Ovary (tissue), 9 donors: ENCODE data around the gene TNNT3. TPM values are rescaled to one million over a fixed set of nuclear protein-coding genes. Genes with fewer than 3 reads are reported as not detected.
A peak's percentile ranks its signal among the peaks of the same experiment; 100 is the strongest.

Experiments used
- DNase-seq, 5 donors: peaks; one replicate each; pipeline ENCODE4 v3.0.0-alpha.2; 2019 to 2020
- H3K27ac ChIP-seq, 2 donors: fragments of 200-600 bp; one replicate each; pipeline versions ENCODE4 v1.5.1 to v1.8.0; 2019 to 2022
- H3K27me3 ChIP-seq: fragments of 200-600 bp; one replicate; pipeline ENCODE4 v1.8.0; 2022
- H3K36me3 ChIP-seq: fragments of 200-600 bp; sonication (generic); one replicate; pipeline ENCODE4 v1.5.1; 2019
- H3K4me1 ChIP-seq: one replicate; pipeline ENCODE4 v1.8.1; 2013; ENCODE audit warnings: mild to moderate bottlenecking, moderate library complexity; ENCODE audit not compliant: insufficient read depth
- H3K4me3 ChIP-seq: fragments of 200-600 bp; sonication (generic); one replicate; pipeline ENCODE4 v1.5.1; 2017
- H3K9me3 ChIP-seq, 2 donors: fragments of 200-600 bp in 1 of 2; sonication (generic) in 1 of 2; one replicate each; pipeline versions ENCODE4 v1.5.1 to v1.8.1; 2013 to 2019; ENCODE audit warnings: mild to moderate bottlenecking in 1 of 2, moderate library complexity in 1 of 2
- CTCF ChIP-seq, 3 donors: fragments of 450-650 bp in 2 of 3; fragments of 200-600 bp in 1 of 3; IDR thresholded peaks; one replicate each; pipeline versions ENCODE4 v1.5.1 to v1.8.0; 2016 to 2022; ENCODE audit warnings: antibody characterized with exemption in 3 of 3, mild to moderate bottlenecking in 1 of 3
- EP300 ChIP-seq: sonication (generic); formaldehyde crosslinking; IDR thresholded peaks from one replicate; pipeline ENCODE4 v1.6.1; 2017; ENCODE audit warnings: antibody characterized with exemption
- POLR2A ChIP-seq: fragments of 450-650 bp; IDR thresholded peaks from one replicate; pipeline ENCODE4 v1.6.1; 2017; ENCODE audit warnings: antibody characterized with exemption, mild to moderate bottlenecking, moderate library complexity
- WGBS, 3 donors: extraction: QIAGEN DNeasy Blood & Tissue Kit in 1 of 3; methylation state at CpG; one replicate each; pipeline versions ENCODE4 v1.1.5 to v1.1.7; 2013 to 2017; 5-methylcytosine and 5-hydroxymethylcytosine counted together
- intact Hi-C, 4 donors: fragments of 100-400 bp; cut with DNase I; formaldehyde crosslinking; loops; one replicate each; pipeline versions ENCODE4 v1.11.0 to v1.15.1; 2022 to 2023
- polyA plus RNA-seq, 2 donors: library from polyadenylated mRNA; stranded (reverse); fragments of 200-250 nt in 1 of 2; fragments of 350-450 nt in 1 of 2; fragmentation: Illumina TruSeq in 1 of 2; extraction: RNeasy Lipid Tissue Mini Kit (QIAGEN cat#74804) in 1 of 2; gene quantifications; one replicate each; pipeline ENCODE4 v1.2.3, GENCODE V29; 2013 to 2014
- total RNA-seq, 7 donors: library from RNA; depleted of rRNA in 2 of 7; stranded (reverse); fragments of >200 nt in 2 of 7; fragmentation: NEBNext Ultra II Directional in 3 of 7; extraction: Animal tissue kit (Norgen Biotek cat#: 25700) in 3 of 7; gene quantifications; one replicate each; pipeline versions ENCODE4 v1.1.0 to v1.2.4, GENCODE V29; 2016 to 2023
- donor health status: DM: no; HTN: no; CAD: no; lungs with moderate emphysema.
- donor health status: DM: no; HTN: no; CAD: no.
- donor health status: Bipolar disorder and iron deficiency.
- donor health status: DM: yes; HTN: yes; CAD: no.
- donor health status: DM: no; HTN: no; CAD: no.
- donor health status: DM: yes; HTN: yes; CAD: no.

Gene TNNT3
- total and polyA plus RNA-seq, 9 donors = 0.22 to 9.0 (median 2.0) TPM; not detected in 3

GRCh38 chr11:1975185-1975584 lies 55.7 kb downstream of the TNNT3 start:
- WGBS, 3 donors = no CpG with 5 or more reads among the region's 13 CpGs
- H3K9me3 ChIP-seq = no peaks in the 10 kb centered on the region
- H3K27ac ChIP-seq = no peak overlapping the region
- H3K36me3 ChIP-seq = no peaks in the 10 kb centered on the region
- no peak for TF ChIP-seq EP300
- no peak for TF ChIP-seq POLR2A
- no peak for TF ChIP-seq CTCF (IDR thresholded peaks at IDR 0.05)
- intact Hi-C loops = no loop called here
- no peak for DNase-seq
- H3K4me1 ChIP-seq = no peaks in the 10 kb centered on the region
- H3K4me3 ChIP-seq = no peak overlapping the region
- H3K27me3 ChIP-seq = no peaks in the 10 kb centered on the region

GRCh38 chr11:1978720-1979473 lies 59.4 kb downstream of the TNNT3 start:
- DNase-seq = peak in 3 of 5 donors; percentile 8 to 14 (median 13)
- intact Hi-C loops = no loop called here
- H3K36me3 ChIP-seq = no peaks in the 10 kb centered on the region

GRCh38 chr11:1979607-1980006 lies 60.1 kb downstream of the TNNT3 start:
- H3K4me1 ChIP-seq = no peaks in the 10 kb centered on the region
- H3K4me3 ChIP-seq = no peak overlapping the region
- H3K36me3 ChIP-seq = no peaks in the 10 kb centered on the region
- H3K27me3 ChIP-seq = no peaks in the 10 kb centered on the region
- H3K27ac ChIP-seq = no peak overlapping the region
- WGBS, 3 donors = no CpG with 5 or more reads among the region's 11 CpGs
- intact Hi-C loops = no loop called here
- TF ChIP-seq EP300 = no peak
- no peak for TF ChIP-seq CTCF (IDR thresholded peaks at IDR 0.05)
- no peak for TF ChIP-seq POLR2A
- DNase-seq = peak in 1 of 5 donors; percentile 6
- no peaks in the 10 kb centered on the region for H3K9me3 ChIP-seq

More at GRCh38 chr11:1978720-1979473, 59.4 kb downstream of the TNNT3 start:
- no peak overlapping the region for H3K4me3 ChIP-seq
- no peak for TF ChIP-seq CTCF (IDR thresholded peaks at IDR 0.05)
- TF ChIP-seq EP300 = no peak
- TF ChIP-seq POLR2A = no peak
- no peaks in the 10 kb centered on the region for H3K4me1 ChIP-seq
- H3K9me3 ChIP-seq = no peaks in the 10 kb centered on the region
- 85% methylated on average over 7 of the region's 26 CpGs; no CpG with 5 or more reads in 2 of the 3 donors for WGBS, 3 donors
- H3K27ac ChIP-seq = no peak overlapping the region
- no peaks in the 10 kb centered on the region for H3K27me3 ChIP-seq

GRCh38 chr11:1982873-1983600 lies 63.5 kb downstream of the TNNT3 start:
- Histone ChIP-seq H3K4me3 (no peak overlapping the region), H3K4me1 (no peaks in the 10 kb centered on the region), H3K27me3 (no peaks in the 10 kb centered on the region), H3K9me3 (no peaks in the 10 kb centered on the region), H3K36me3 (no peaks in the 10 kb centered on the region), H3K27ac (no peak overlapping the region)
- TF ChIP-seq EP300 = no peak
- TF ChIP-seq CTCF (IDR thresholded peaks at IDR 0.05) = no peak
- no peak for TF ChIP-seq POLR2A
- no peak for DNase-seq
- WGBS, 3 donors = no CpG with 5 or more reads among the region's 26 CpGs
- intact Hi-C loops = no loop called here
